B cell (primary cell): ENCODE results near the gene POLR2C. TPM values are rescaled to one million over a fixed set of nuclear protein-coding genes. Genes with fewer than 3 reads are reported as not detected.

Experiments
- ATAC-seq: fragments of 200-7000 bp; cut with Tn5 transposase; one replicate; pipeline ENCODE4 v1.10.0; 2021; ENCODE audit warnings: low read depth, mild to moderate bottlenecking, moderate number of reproducible peaks, moderate library complexity
- CTCF ChIA-PET: fragments of 350-600 bp; sonication (Branson Sonifier 250); formaldehyde crosslinking; loops from one replicate; lab custom pipeline; 2021; ENCODE audit warnings: antibody characterized with exemption, inconsistent platforms; lab: Charles Lee
- POLR2A ChIA-PET: fragments of 350-600 bp; sonication (Branson Sonifier 250); formaldehyde crosslinking; loops from one replicate; lab custom pipeline; 2021; ENCODE audit warnings: antibody characterized with exemption; lab: Charles Lee
- DNase-seq: peaks from one replicate; pipeline ENCODE4 v3.0.0; 2013
- H2AFZ ChIP-seq: 2 replicates; pipeline ENCODE4 v1.6.1; 2012; ENCODE audit warnings: mild to moderate bottlenecking, low read depth, low read length; ENCODE audit not compliant: insufficient read depth, poor library complexity, severe bottlenecking
- H3K27ac ChIP-seq, 2 donors: 1 replicate in 1 of 2; 2 replicates in 1 of 2; pipeline ENCODE4 v1.5.1; 2012 to 2013; ENCODE audit warnings: low read length in 2 of 2, mild to moderate bottlenecking in 2 of 2, moderate library complexity in 1 of 2
- H3K27me3 ChIP-seq, 4 experiments: fragments of 200-600 bp in 1 of 4; sonication (generic) in 1 of 4; replicated peaks in 1 of 4; 1 replicate in 2 of 4; 2 replicates in 2 of 4; pipeline versions ENCODE4 v1.6.1 to v1.7.0; 2013 to 2016; ENCODE audit warnings: low read length in 3 of 4, mild to moderate bottlenecking in 2 of 4, mixed read lengths in 1 of 4, moderate library complexity in 1 of 4; ENCODE audit not compliant: insufficient read depth in 4 of 4, control insufficient read depth in 3 of 4; ENCODE audit errors: control extremely low read depth in 1 of 4
- H3K36me3 ChIP-seq, 2 experiments: replicated peaks in 1 of 2; 1 replicate in 1 of 2; 2 replicates in 1 of 2; pipeline versions ENCODE4 v1.6.1 to v1.7.1; 2013; ENCODE audit warnings: low read length in 1 of 2; ENCODE audit not compliant: insufficient read depth in 2 of 2, control insufficient read depth in 1 of 2; ENCODE audit errors: control extremely low read depth in 1 of 2, extremely low read depth in 1 of 2
- H3K4me1 ChIP-seq, 2 donors: fragments of 200-600 bp in 1 of 2; sonication (generic) in 1 of 2; 1 replicate in 1 of 2; 2 replicates in 1 of 2; pipeline versions ENCODE4 v1.5.1 to v1.6.1; 2013 to 2017; ENCODE audit warnings: low read length in 2 of 2; ENCODE audit not compliant: control insufficient read depth in 2 of 2, insufficient read depth in 2 of 2
- H3K4me2 ChIP-seq: replicated peaks from 2 replicates; pipeline ENCODE3; 2012; ENCODE audit warnings: mild to moderate bottlenecking, low read depth, low read length; ENCODE audit not compliant: poor library complexity, severe bottlenecking
- H3K4me3 ChIP-seq, 5 experiments: fragments of 200-600 bp in 1 of 5; sonication (generic) in 1 of 5; 1 replicate in 3 of 5; 2 replicates in 2 of 5; pipeline versions ENCODE4 v1.5.1 to v1.7.0; 2011 to 2016; ENCODE audit warnings: low read length in 4 of 5, mild to moderate bottlenecking in 4 of 5, low read depth in 2 of 5, control low read depth in 1 of 5, moderate library complexity in 1 of 5; ENCODE audit not compliant: insufficient read depth in 1 of 5; ENCODE audit errors: control extremely low read depth in 1 of 5, extremely low read depth in 1 of 5
- H3K79me2 ChIP-seq: fragments of 200-600 bp; sonication (generic); one replicate; pipeline ENCODE4 v1.6.0; 2016; ENCODE audit warnings: low read length; ENCODE audit not compliant: control insufficient read depth, insufficient read depth
- H3K9ac ChIP-seq: fragments of 200-600 bp; sonication (generic); 2 replicates; pipeline ENCODE4 v1.6.1; 2017; ENCODE audit warnings: mild to moderate bottlenecking, low read length, moderate library complexity
- H3K9me3 ChIP-seq, 3 donors: one replicate each; pipeline versions ENCODE4 v1.6.1 to v1.7.1; 2013; ENCODE audit warnings: low read length in 2 of 3; ENCODE audit not compliant: control insufficient read depth in 2 of 3, insufficient read depth in 1 of 3; ENCODE audit errors: control extremely low read depth in 1 of 3
- H4K20me1 ChIP-seq: 2 replicates; pipeline ENCODE4 v1.6.0; 2012; ENCODE audit warnings: mild to moderate bottlenecking, low read length; ENCODE audit not compliant: insufficient read depth, control insufficient read depth, poor library complexity, severe bottlenecking
- H3K27ac Mint-ChIP-seq: one replicate; pipeline ENCODE4 v1.8.0; 2021; ENCODE audit warnings: mixed read lengths
- H3K27me3 Mint-ChIP-seq: one replicate; pipeline ENCODE4 v1.8.0; 2021; ENCODE audit warnings: mixed read lengths
- H3K4me1 Mint-ChIP-seq: one replicate; pipeline ENCODE4 v1.8.0; 2021; ENCODE audit warnings: mixed read lengths
- H3K4me3 Mint-ChIP-seq: one replicate; pipeline ENCODE4 v1.8.0; 2021; ENCODE audit warnings: mixed read lengths
- H3K9me3 Mint-ChIP-seq: one replicate; pipeline ENCODE4 v1.8.0; 2022; ENCODE audit warnings: mixed read lengths; ENCODE audit not compliant: insufficient read depth
- CTCF ChIP-seq: fragments of 200-600 bp; IDR thresholded peaks from one replicate; pipeline ENCODE4 v1.8.0; 2022; ENCODE audit warnings: antibody characterized with exemption, mild to moderate bottlenecking
- EZH2 ChIP-seq: IDR thresholded peaks from 2 replicates; pipeline ENCODE4 v1.6.1; 2012; ENCODE audit warnings: borderline replicate concordance, low read depth, mild to moderate bottlenecking, moderate library complexity, low read length; ENCODE audit not compliant: insufficient read depth, poor library complexity, severe bottlenecking
- WGBS: methylation state at CpG from one replicate; pipeline ENCODE4 v1.1.5; 2013; ENCODE audit warnings: missing lambda C conversion rate; ENCODE audit not compliant: insufficient coverage; 5-methylcytosine and 5-hydroxymethylcytosine counted together
- intact Hi-C: fragments of 100-400 bp; cut with micrococcal nuclease; formaldehyde crosslinking; loops from one replicate; pipeline ENCODE4 v1.10.0; 2022
- polyA plus RNA-seq: library from polyadenylated mRNA; depleted of rRNA; stranded (reverse); fragments of >200 nt; gene quantifications from 2 replicates; pipeline ENCODE4 v1.2.3, GENCODE V29; 2012
- total RNA-seq, 2 donors: library from RNA; stranded (reverse); fragments of 120-200 nt in 1 of 2; gene quantifications; 1 replicate in 1 of 2; 2 replicates in 1 of 2; pipeline versions ENCODE4 v1.2.3 to v1.2.4, GENCODE V29; 2013 to 2022

Gene POLR2C
- total and polyA plus RNA-seq, 2 donors (not counting 1 experiment from before 2014, with no cell fraction given) = 57.8 to 70.1 TPM

- no peaks in the 10 kb centered on the region for H3K27me3 ChIP-seq
- Mint-ChIP-seq H3K4me1 (peaks cover 28% of the 10 kb centered on the region), H3K4me3 (no peak overlapping the region), H3K9me3 (peaks cover 6% of the 10 kb centered on the region), H3K27ac (no peak overlapping the region), H3K27me3 (no peaks in the 10 kb centered on the region)
- H3K9me3 ChIP-seq = peaks cover 4 to 13% (median 11%) of the 10 kb centered on the region in 3 donors
- no peak overlapping the region for H3K9ac ChIP-seq
- peaks cover 16% of the 10 kb centered on the region in 2 donors for H3K4me1 ChIP-seq
- CTCF ChIA-PET = interaction anchor here (1.1 to 1.2 kb wide), 2 partner anchors 16 to 28 kb away, joined by 3 to 4 read pairs; no protein-coding TSS in a partner anchor
- H3K79me2 ChIP-seq = peaks cover 72% of the 10 kb centered on the region
- POLR2A ChIA-PET = no interaction called here
- TF ChIP-seq EZH2 (no peak), CTCF (no peak)
- H2AFZ ChIP-seq = no peak overlapping the region
- no peak overlapping the region for H3K4me2 ChIP-seq
- H3K4me3 ChIP-seq = no peak overlapping the region
- ATAC-seq (no peak), DNase-seq (no peak)
- peaks cover 1 to 13% of the 10 kb centered on the region in 2 experiments for H3K36me3 ChIP-seq
- 100% methylated on average over 3 of the region's 3 CpGs for WGBS
- intact Hi-C loops = no loop called here
- H3K27ac ChIP-seq = no peak overlapping the region
- no peaks in the 10 kb centered on the region for H4K20me1 ChIP-seq
Observed at GRCh38 chr16:57444711-57445110, 17.8 kb upstream of the POLR2C start.

GRCh38 chr16:57445510-57445909, 17.0 kb upstream of the POLR2C start:
- DNase-seq = no peak
- POLR2A ChIA-PET = no interaction called here
- CTCF ChIA-PET = interaction anchor here (2.0 to 2.8 kb wide), 3 partner anchors 29 to 145 kb away, joined by 6 to 14 read pairs (median 14); no protein-coding TSS in a partner anchor
- H3K4me1 ChIP-seq = peaks cover 16% of the 10 kb centered on the region in 2 donors
- no peak overlapping the region for H3K27ac ChIP-seq
- Mint-ChIP-seq H3K4me3 (peak overlapping the region; percentile 50), H3K27me3 (no peaks in the 10 kb centered on the region), H3K9me3 (peaks cover 2% of the 10 kb centered on the region), H3K27ac (no peak overlapping the region), H3K4me1 (peaks cover 28% of the 10 kb centered on the region)
- H3K9me3 ChIP-seq = peaks cover 3 to 7% (median 4%) of the 10 kb centered on the region in 3 donors
- no peaks in the 10 kb centered on the region for H4K20me1 ChIP-seq
- H3K36me3 ChIP-seq = peaks cover 1 to 7% of the 10 kb centered on the region in 2 experiments
- H3K4me2 ChIP-seq = no peak overlapping the region
- no peak for TF ChIP-seq CTCF
- TF ChIP-seq EZH2 = no peak
- intact Hi-C loops = no loop called here
- no peak overlapping the region for H3K9ac ChIP-seq
- WGBS = no CpG with 5 or more reads among the region's 2 CpGs
- H2AFZ ChIP-seq = no peak overlapping the region
- H3K27me3 ChIP-seq = no peaks in the 10 kb centered on the region
- no peak overlapping the region for H3K4me3 ChIP-seq
- peaks cover 72% of the 10 kb centered on the region for H3K79me2 ChIP-seq
- no peak for ATAC-seq
